ENCODE results near the gene TAX1BP1. TPM values are rescaled to one million over a fixed set of nuclear protein-coding genes. Genes with fewer than 3 reads are reported as not detected.

TAX1BP1 gene
- total RNA-seq: 149 TPM
- long read RNA-seq, transcript TAX1BP1-202 (17 exons, 2,892 nt): minor isoform, 146 of 725 reads
- long read RNA-seq, transcript TAX1BP1-201 (17 exons, 2,478 nt): major isoform, 392 of 725 reads
- long read RNA-seq, partial matches to known transcripts: 112 of 725 reads
- long read RNA-seq, other reads (novel, unspliced or antisense): 74 of 725 reads

- intact Hi-C loops (cut with DNase I): loop anchor here (1.0 to 10.0 kb wide), 2 partner anchors 77 to 185 kb away; no protein-coding TSS in a partner anchor
- peak; percentile 99 for DNase-seq (ENCODE audit: low spot score)
Observed at GRCh38 chr7:27739909-27740448, at the start of gene TAX1BP1. TAX1BP1 (plus strand) TSS chr7:27740162; CDS start chr7:27748525, 8,363 bp downstream.

GRCh38 chr7:27690649-27691048 is 49.3 kb upstream of the TAX1BP1 start:
- no peak for DNase-seq (ENCODE audit: low spot score)
- intact Hi-C loops (cut with DNase I): no loop called here

DNA sequence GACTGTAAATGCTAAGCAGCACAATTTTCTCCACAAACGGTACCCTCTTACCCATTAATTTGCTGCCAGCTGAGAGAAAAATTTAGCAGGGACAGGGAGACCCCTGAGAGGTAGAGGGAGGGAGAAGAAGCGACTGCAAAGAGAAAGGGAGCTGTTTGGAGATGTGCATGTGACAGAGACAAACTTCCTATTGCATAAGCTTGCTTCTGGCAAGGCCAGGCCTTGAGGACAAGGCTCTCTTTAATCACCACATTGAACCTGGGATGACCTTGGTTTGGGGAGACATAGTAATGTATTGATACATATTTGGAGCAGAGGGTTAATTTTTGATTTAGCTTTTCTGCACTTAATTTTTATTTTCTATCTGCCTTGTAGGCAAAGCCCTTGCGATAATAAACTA is 46.2 kb upstream of the TAX1BP1 start:
- intact Hi-C loops (cut with DNase I): no loop called here
- no peak for DNase-seq (ENCODE audit: low spot score)

- intact Hi-C loops (cut with DNase I): no loop called here
- no peak for DNase-seq (ENCODE audit: low spot score)
Observed at GRCh38 chr7:27695096-27695495, 44.9 kb upstream of the TAX1BP1 start.

GRCh38 chr7:27697861-27698430 is 42.0 kb upstream of the TAX1BP1 start:
- intact Hi-C loops (cut with DNase I): no loop called here
- DNase-seq (ENCODE audit: low spot score): no peak

DNA sequence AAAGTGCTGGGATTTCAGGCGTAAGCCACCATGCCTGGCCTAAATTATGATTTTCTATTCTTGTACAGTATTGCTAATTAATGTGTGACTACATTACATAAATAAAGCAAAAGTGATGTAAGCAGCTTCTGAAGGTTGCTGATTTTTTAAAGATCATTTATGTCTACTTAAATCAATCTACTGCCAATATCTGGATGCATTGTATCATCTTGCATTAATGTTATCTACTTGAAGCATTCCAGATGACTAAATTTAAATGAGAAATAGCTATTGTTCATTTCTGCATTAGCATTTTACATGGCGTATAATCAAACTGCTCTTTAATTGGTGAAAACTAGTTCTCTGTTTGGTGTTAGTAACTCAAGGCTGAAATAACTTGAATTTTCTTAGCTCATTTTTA is 40.2 kb upstream of the TAX1BP1 start:
- no peak for DNase-seq (ENCODE audit: low spot score)
- intact Hi-C loops (cut with DNase I): no loop called here

GRCh38 chr7:27700501-27700900 is 39.5 kb upstream of the TAX1BP1 start:
- no peak for DNase-seq (ENCODE audit: low spot score)
- intact Hi-C loops (cut with DNase I): no loop called here

GRCh38 chr7:27703181-27703580 is 36.8 kb upstream of the TAX1BP1 start:
- intact Hi-C loops (cut with DNase I): no loop called here
- DNase-seq (ENCODE audit: low spot score): no peak

GRCh38 chr7:27704422-27705199 is 35.4 kb upstream of the TAX1BP1 start:
- DNase-seq (ENCODE audit: low spot score): no peak
- intact Hi-C loops (cut with DNase I): no loop called here

GRCh38 chr7:27705200-27705594 is 34.8 kb upstream of the TAX1BP1 start:
- intact Hi-C loops (cut with DNase I): no loop called here
- DNase-seq (ENCODE audit: low spot score): no peak

- intact Hi-C loops (cut with DNase I): no loop called here
- DNase-seq (ENCODE audit: low spot score): no peak
Observed at GRCh38 chr7:27708485-27708884, 31.5 kb upstream of the TAX1BP1 start.

DNA sequence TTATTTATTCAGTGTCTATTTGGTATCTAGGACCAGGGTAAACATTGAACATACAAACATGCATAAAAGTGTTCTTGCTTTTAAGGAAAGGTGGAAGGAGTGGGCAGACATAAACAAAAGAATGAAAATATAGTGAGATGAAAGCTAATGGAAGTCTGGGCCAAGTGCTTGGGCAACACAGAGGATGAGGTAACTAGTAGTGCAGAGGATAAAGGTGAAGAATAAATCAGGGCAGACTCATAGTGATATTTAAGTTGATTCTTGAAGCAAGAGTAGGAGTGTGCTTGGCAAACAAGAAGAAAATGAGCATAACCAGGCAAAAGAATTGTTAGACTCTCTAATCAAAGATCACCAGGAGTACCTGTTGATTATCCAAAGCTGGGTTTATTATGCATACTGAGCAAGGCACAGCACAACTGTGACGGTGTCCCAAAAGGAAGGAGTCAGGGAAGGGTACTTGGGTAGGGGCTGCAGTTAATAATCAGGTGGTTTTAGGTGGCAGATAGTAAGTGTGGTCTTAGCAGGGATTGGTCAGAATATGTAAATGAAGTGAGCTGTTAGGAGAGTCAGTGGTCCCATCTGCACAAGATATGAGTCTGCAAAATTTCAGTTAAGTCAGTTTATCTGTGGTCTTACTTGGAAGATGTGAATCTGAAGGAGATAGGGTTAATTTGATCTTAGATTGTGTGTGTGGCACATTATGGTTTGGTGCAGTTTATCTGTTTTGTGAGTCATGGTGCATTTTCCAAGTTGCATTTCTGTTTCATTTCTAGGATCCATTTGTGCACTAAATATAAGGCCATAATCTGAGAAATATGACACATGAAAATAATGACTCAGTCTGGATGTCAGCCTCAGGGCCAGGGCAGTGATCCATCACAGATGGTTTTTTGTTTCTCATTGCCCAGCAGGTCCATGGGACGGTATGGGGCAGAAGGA is 30.6 kb upstream of the TAX1BP1 start:
- intact Hi-C loops (cut with DNase I): no loop called here
- no peak for DNase-seq (ENCODE audit: low spot score)

DNA sequence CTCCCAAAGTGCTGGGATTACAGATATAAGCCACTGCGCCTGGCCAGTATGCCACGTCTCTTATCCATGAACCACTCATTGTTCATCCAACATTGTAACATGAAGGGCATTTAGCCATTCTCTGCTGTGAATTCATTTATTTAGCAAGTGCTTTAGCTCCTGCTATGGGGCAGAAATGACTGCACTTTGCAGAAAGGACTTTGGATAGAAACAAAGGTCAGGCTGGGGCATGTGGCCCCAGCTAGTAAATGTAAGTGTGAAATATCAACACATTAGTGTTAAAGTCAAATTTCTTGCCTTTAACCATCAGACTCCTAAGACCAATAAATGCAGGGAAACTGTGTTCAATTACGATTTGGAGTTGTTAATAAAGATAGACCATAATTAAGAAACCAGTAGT is 27.7 kb upstream of the TAX1BP1 start:
- intact Hi-C loops (cut with DNase I): no loop called here
- DNase-seq (ENCODE audit: low spot score): no peak

- DNase-seq (ENCODE audit: low spot score): no peak
Observed at GRCh38 chr7:27714831-27715444, 25.0 kb upstream of the TAX1BP1 start.

GRCh38 chr7:27723085-27723484 is 16.9 kb upstream of the TAX1BP1 start:
- no peak for DNase-seq (ENCODE audit: low spot score)
- intact Hi-C loops (cut with DNase I): no loop called here

More at GRCh38 chr7:27714831-27715444, 25.0 kb upstream of the TAX1BP1 start:
- intact Hi-C loops (cut with DNase I): no loop called here

- DNase-seq (ENCODE audit: low spot score): no peak
- intact Hi-C loops (cut with DNase I): no loop called here
Observed at GRCh38 chr7:27727058-27727457, 12.9 kb upstream of the TAX1BP1 start.

DNA sequence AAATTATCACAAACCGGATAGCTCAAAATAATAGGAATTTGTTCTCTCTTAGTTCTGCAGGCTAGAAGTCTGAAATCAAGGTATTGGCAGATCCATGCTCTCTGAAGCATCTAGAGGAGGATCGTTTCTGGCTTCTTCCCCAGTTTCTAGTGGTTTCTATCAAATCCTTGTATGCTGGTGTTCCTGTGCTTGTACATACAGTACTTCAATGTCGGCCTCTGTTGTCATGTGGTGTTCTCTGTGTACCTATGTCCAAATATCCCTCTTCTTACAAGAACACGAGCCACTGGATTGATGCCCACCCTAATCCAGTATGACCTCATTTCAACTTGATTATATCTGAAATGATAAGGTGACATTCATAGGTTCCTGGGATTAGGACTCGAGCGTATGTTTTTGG is 9.8 kb upstream of the TAX1BP1 start:
- DNase-seq (ENCODE audit: low spot score): no peak
- intact Hi-C loops (cut with DNase I): no loop called here

- intact Hi-C loops (cut with DNase I): no loop called here
- DNase-seq (ENCODE audit: low spot score): no peak
Observed at GRCh38 chr7:27734583-27734982, 5.4 kb upstream of the TAX1BP1 start.

DNA sequence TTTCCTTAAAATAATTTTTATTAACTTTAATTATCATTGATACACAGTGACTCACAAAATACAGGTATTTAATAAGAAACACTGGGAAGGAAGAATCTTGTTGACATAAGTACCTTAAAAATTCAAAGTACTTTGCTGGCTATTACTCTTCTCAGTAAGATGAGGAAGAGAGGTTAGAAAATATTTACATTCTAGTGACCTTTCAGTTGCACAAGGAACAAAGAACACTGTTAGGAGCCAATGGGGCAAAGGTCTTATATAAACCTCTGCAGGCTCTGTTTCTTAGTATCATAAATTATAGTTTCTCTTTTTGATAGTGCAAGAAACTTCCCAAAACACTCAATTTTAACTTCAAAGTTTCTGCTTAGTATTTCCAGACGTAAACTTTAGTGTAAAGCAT is 4.8 kb upstream of the TAX1BP1 start:
- intact Hi-C loops (cut with DNase I): no loop called here
- no peak for DNase-seq (ENCODE audit: low spot score)

Data from cardiac septum (tissue), 1 donor.